GM12864 (cell line): Measurements from ENCODE around the gene TMEM135.

Experiments
- DNase-seq: peaks from one replicate; pipeline ENCODE4 v3.0.0-alpha.2; 2011; ENCODE audit warnings: low read depth
- H3K4me3 ChIP-seq: 2 replicates; pipeline ENCODE4 v1.5.1; 2011; ENCODE audit warnings: mild to moderate bottlenecking, low read depth, low read length, control low read depth
- TF ChIP-seq, protein P1 (sequence below): IDR thresholded peaks from 2 replicates; pipeline ENCODE4 v1.5.1; 2011; ENCODE audit warnings: low read depth, mild to moderate bottlenecking, moderate library complexity, low read length, control low read depth, inconsistent platforms; ENCODE audit errors: missing control alignments

The TMEM135 gene

GRCh38 chr11:87076874-87077429 is 39.2 kb downstream of the TMEM135 start:
- no peak overlapping the region for H3K4me3 ChIP-seq
- no peak for DNase-seq
- TF ChIP-seq, protein P1, sequence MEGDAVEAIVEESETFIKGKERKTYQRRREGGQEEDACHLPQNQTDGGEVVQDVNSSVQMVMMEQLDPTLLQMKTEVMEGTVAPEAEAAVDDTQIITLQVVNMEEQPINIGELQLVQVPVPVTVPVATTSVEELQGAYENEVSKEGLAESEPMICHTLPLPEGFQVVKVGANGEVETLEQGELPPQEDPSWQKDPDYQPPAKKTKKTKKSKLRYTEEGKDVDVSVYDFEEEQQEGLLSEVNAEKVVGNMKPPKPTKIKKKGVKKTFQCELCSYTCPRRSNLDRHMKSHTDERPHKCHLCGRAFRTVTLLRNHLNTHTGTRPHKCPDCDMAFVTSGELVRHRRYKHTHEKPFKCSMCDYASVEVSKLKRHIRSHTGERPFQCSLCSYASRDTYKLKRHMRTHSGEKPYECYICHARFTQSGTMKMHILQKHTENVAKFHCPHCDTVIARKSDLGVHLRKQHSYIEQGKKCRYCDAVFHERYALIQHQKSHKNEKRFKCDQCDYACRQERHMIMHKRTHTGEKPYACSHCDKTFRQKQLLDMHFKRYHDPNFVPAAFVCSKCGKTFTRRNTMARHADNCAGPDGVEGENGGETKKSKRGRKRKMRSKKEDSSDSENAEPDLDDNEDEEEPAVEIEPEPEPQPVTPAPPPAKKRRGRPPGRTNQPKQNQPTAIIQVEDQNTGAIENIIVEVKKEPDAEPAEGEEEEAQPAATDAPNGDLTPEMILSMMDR = no peak

DNA sequence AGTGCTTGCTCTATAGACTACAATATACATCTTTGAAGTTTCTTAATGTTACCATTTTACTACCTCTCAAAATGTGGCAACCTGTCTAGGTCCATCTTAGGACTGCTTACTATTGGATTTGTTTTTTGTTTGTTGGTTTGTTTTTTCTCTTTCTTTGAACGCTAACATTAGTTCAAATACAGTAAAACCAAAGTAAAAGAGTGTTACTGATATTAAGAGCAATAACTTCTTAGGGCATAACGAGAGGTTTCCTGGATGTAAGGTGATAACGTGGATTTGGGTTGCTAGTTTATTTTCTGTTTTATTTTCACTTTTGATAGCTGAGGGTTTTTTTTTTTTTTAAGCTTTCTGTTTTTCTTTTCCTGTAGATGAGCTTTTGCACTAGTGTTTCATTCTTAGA is 43.6 kb downstream of the TMEM135 start:
- TF ChIP-seq, protein P1 = no peak
- peak overlapping the region; percentile 23; the same call in 1 of the 2 replicates for H3K4me3 ChIP-seq
- no peak for DNase-seq

GRCh38 chr11:87082590-87082989 is 44.9 kb downstream of the TMEM135 start:
- TF ChIP-seq, protein P1 = no peak
- H3K4me3 ChIP-seq = no peak overlapping the region

GRCh38 chr11:87083029-87083428 is 45.3 kb downstream of the TMEM135 start:
- H3K4me3 ChIP-seq = no peak overlapping the region
- TF ChIP-seq, protein P1 = no peak
- DNase-seq = no peak

More at GRCh38 chr11:87082590-87082989, 44.9 kb downstream of the TMEM135 start:
- no peak for DNase-seq

- TF ChIP-seq, protein P1 = no peak
- no peak for DNase-seq
- no peak overlapping the region for H3K4me3 ChIP-seq
Measured at GRCh38 chr11:87092159-87092558, 54.4 kb downstream of the TMEM135 start.

GRCh38 chr11:87092567-87092966 is 54.8 kb downstream of the TMEM135 start:
- no peak for DNase-seq
- TF ChIP-seq, protein P1 = no peak
- no peak overlapping the region for H3K4me3 ChIP-seq

GRCh38 chr11:87097582-87097981 is 59.8 kb downstream of the TMEM135 start:
- TF ChIP-seq, protein P1 = peak; percentile 70
- H3K4me3 ChIP-seq = no peak overlapping the region
- peak; percentile 4 for DNase-seq
